GM19324 (cell line): ENCODE results near the gene LIG3.
"Not testable (repeated sequence)": the region's sequence is repeated elsewhere in the genome, so short reads cannot be mapped to it uniquely, and the experiment has no call there.

Experiments used
- ATAC-seq: cut with Tn5 transposase; IDR thresholded peaks from one replicate; pipeline ENCODE4 v1.9.1; 2021; ENCODE audit warnings: mild to moderate bottlenecking, moderate library complexity; ENCODE audit not compliant: unreplicated experiment, low FRiP score

The LIG3 gene

GRCh38 chr17:35030780-35031179, 50.5 kb downstream of the LIG3 start:
- ATAC-seq: no peak

- ATAC-seq: no peak
Measured at GRCh38 chr17:35038453-35038852, 58.1 kb downstream of the LIG3 start.

- peak; percentile 62 for ATAC-seq
Measured at GRCh38 chr17:35041390-35041789, 61.1 kb downstream of the LIG3 start.

- no peak for ATAC-seq
Measured at GRCh38 chr17:35044181-35044580, 63.9 kb downstream of the LIG3 start.

- ATAC-seq: not testable (repeated sequence)
Measured at GRCh38 chr17:35045458-35045979, 65.2 kb downstream of the LIG3 start.

GRCh38 chr17:35046245-35046644, 65.9 kb downstream of the LIG3 start:
- no peak for ATAC-seq

GRCh38 chr17:35046740-35047283, 66.5 kb downstream of the LIG3 start:
- no peak for ATAC-seq

GRCh38 chr17:35048685-35049379, 68.5 kb downstream of the LIG3 start:
- ATAC-seq: no peak

- no peak for ATAC-seq
Measured at GRCh38 chr17:35050170-35050569, 69.9 kb downstream of the LIG3 start.

GRCh38 chr17:35051183-35051578, 70.9 kb downstream of the LIG3 start:
- peak; percentile 53 for ATAC-seq

GRCh38 chr17:35051579-35052240, 71.4 kb downstream of the LIG3 start:
- peak; percentile 26 for ATAC-seq

GRCh38 chr17:35052241-35052610, 71.9 kb downstream of the LIG3 start:
- no peak for ATAC-seq

GRCh38 chr17:35052780-35053179, 72.5 kb downstream of the LIG3 start:
- no peak for ATAC-seq

- ATAC-seq: no peak
Measured at GRCh38 chr17:35053204-35053603, 72.9 kb downstream of the LIG3 start.

GRCh38 chr17:35056013-35056412, 75.7 kb downstream of the LIG3 start:
- no peak for ATAC-seq

- ATAC-seq: no peak
Measured at GRCh38 chr17:35057332-35057915, 77.1 kb downstream of the LIG3 start.
